Neural cell (in vitro differentiated cells): ENCODE data around the gene SAE1.

ENCODE experiments used
- EP300 ChIP-seq: fragments of 450-650 bp; conservative IDR thresholded peaks from 2 replicates; pipeline ENCODE4 v1.6.1; 2014; ENCODE audit warnings: antibody characterized with exemption, mild to moderate bottlenecking, moderate library complexity; ENCODE audit not compliant: poor library complexity, severe bottlenecking
- EZH2 ChIP-seq: fragments of 200-600, 300-800 bp; shearing (Covaris generic), sonication (generic); IDR thresholded peaks from 2 replicates; pipeline ENCODE4 v1.6.1; 2014; ENCODE audit warnings: antibody characterized with exemption, low read length, borderline replicate concordance, mild to moderate bottlenecking; ENCODE audit not compliant: insufficient read depth, poor library complexity, severe bottlenecking
- POLR2AphosphoS5 ChIP-seq: IDR thresholded peaks from 2 replicates; pipeline ENCODE4 v1.6.1; 2012
- RAD21 ChIP-seq: fragments of 450-650 bp; conservative IDR thresholded peaks from 2 replicates; pipeline ENCODE4 v1.6.1; 2014; ENCODE audit warnings: antibody characterized with exemption, mild to moderate bottlenecking, moderate library complexity

GRCh38 chr19:47086280-47086679, 44.4 kb upstream of the SAE1 start:
- TF ChIP-seq EP300: no peak
- no peak for TF ChIP-seq EZH2
- no peak for TF ChIP-seq POLR2AphosphoS5
- no peak for TF ChIP-seq RAD21
